A673 (cell line): ENCODE measurements around the gene MYOZ2.

Experiments used
- CTCF ChIP-seq: fragments of 300-800, 200-600 bp; sonication (generic); conservative IDR thresholded peaks from 2 replicates; pipeline ENCODE4 v1.5.1; 2017; ENCODE audit warnings: low read depth, mild to moderate bottlenecking, antibody characterized with exemption, low read length, moderate library complexity, mixed read lengths
- EZH2 ChIP-seq: fragments of 200-600 bp; sonication (generic); IDR thresholded peaks from 2 replicates; pipeline ENCODE4 v1.6.1; 2017; ENCODE audit warnings: borderline replicate concordance, low read depth, mild to moderate bottlenecking, mixed read lengths, antibody characterized with exemption, low read length; ENCODE audit not compliant: poor library complexity, severe bottlenecking

DNA sequence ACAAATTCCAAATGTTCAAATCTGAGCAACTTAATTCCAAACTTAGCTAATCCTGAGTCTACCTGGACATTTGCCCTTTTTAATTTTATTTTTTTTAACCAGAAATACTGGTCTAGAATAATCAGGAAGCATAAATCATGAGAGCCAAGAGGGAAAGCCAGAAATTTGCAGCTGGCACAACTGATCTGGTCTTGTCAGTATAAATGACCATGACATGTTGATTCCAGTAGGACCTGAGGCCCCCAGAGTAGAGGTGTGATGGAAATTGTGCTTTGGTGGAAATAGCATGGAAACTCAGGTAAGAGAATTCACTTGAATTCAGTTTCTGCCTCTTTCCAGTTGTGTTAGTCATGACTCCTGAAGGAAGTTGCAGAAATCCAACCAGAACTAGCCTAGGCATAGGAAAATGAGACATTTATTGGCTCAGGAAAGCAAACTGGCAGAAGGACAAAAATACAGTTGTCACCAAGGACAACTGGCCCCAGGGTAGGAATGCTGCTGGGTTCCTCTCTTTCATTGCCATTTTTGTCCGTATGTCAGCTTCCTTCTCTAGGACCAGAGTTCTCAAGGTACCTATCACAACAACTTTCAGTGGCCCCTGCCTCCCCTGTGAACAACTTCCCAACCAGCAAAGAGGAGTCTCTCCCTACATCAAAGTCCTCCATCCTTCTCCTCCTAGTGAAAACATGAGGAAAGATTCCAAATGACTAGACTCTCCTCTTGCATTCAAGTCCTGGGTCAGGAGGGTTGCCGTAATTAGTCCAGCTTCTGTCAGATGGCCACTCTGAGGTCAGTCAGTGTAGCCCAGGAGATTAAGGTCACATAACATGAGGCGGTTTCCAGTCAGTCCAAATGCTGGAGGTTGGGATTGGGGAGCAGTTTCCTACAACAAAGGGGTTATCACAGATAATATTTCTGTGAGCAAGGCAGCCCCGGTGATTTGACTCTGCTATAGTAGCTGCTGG lies 29.3 kb upstream of the MYOZ2 start:
- TF ChIP-seq CTCF (no peak), EZH2 (no peak)
